NCI-H446 (cell line): Measurements from ENCODE around the gene HDAC4.
"Not testable (repeated sequence)": the region's sequence is repeated elsewhere in the genome, so short reads cannot be mapped to it uniquely, and the experiment has no call there.

Source experiments
- DNase-seq, 2 experiments: peaks; one replicate each; lab custom pipeline; 2025; lab: John Stamatoyannopoulos, UW

HDAC4 gene

DNA sequence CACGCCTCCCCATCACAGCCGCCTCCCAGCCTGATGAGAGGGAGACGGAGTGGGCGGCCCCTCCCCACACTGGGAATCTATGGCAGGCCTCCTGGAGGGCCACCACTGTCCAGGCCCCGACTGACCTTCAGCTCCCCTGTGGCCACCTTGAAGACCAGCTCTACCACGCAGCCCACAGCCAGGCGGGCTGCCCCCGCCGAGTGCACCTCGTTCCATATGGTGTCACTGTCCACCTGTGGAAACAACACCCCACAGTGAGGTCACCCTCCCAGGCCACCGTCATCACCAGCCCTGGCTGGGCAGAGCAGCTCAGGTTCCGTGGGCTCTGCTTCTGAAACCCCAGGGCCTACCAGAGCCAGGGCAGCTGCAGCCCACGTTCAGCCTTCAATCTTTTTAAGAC, 310.9 kb downstream of the HDAC4 start:
- DNase-seq, result no peak

DNA sequence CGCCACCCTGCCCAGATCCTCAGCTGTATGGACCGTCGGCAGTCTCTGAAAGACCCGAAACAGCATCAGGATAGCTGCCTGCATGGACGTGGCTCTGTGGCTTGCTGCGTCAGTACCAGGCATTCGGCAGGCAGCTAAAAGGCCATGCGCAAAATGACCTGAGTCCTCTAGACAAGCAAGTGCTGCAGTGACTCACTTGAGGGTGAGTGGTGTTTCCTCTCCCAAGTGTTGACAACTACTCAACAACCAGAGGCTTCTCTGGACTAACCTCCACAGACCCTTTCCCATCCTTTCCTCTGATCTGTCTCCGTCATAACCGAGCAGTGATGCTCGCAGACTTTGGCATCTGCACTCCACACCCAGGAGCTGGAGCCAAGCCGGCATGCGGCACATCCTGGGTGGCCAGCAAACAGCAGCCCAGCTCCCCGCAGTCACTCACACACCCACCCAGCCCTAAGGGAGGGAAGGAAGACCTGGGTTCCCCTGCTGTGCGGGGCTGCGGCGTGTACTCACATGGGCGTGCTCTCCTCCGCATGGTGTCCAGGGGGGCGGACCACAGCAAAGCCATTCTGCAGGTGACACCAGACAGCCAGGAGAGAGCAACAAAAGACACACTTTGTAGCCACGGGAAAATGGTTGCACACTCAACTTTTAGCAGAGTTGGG, 313.6 kb downstream of the HDAC4 start:
- DNase-seq, result no peak

DNA sequence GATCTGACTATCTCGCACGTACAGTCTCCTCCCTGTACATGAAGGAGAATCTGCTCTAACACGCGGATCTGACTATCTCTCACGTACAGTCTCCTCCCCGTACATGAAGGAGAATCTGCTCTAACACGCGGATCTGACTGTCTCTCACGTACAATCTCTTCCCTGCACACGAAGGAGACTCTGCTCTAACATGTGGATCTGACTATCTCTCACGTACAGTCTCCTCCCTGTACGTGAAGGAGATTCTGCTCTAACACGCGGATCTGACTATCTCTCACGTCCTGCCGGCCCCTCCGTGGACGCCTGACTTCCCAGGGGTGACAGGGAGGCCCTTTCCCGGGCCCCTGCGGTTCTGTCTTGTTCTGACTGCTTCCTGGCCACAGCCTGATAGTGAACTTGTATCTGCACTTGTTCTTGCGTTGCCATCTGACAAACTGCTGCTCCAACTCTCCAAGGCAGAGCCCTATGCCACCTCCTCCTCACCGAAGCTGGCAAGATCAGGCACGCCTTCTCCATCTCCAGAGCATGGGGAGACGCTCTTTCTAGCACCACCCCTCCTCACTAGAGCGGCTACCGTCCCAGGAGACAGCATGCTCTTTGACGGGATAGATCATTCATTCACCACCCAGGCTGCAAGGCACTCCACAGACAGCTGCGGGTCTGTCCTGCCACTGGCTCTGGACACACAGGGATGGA, 314.3 kb downstream of the HDAC4 start:
- no peak for DNase-seq

DNA sequence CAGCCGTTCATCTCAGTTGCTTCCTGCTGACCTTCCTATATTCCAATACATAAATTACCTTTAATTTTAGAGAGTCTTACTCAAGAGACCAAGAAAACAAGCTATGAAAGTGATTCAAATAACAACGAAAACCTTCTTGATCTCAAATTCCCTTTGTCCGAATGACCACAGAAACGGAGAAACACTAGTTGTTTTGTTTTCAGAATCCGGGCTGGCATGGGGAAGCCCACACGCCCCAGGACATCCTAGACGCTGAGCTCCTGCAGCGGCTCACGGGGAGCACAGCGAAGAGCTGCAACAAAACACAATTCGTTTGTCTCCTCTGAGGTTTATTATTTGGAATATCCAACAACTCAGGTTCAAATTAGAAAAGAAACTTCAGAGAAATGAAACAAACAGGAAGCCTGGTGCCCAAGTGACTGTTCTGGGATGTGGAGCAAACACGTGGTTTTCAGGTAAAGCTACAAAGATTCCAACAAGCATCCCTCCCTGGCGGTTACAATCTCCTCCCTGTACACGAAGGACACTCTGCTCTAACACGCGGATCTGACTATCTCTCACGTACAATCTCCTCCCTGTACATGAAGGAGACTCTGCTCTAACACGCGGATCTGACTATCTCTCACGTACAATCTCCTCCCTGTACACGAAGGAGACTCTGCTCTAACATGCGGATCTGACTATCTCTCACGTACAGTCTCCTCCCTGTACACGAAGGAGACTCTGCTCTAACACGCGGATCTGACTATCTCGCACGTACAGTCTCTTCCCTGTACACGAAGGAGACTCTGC, 315.4 kb downstream of the HDAC4 start:
- DNase-seq, result no peak

DNA sequence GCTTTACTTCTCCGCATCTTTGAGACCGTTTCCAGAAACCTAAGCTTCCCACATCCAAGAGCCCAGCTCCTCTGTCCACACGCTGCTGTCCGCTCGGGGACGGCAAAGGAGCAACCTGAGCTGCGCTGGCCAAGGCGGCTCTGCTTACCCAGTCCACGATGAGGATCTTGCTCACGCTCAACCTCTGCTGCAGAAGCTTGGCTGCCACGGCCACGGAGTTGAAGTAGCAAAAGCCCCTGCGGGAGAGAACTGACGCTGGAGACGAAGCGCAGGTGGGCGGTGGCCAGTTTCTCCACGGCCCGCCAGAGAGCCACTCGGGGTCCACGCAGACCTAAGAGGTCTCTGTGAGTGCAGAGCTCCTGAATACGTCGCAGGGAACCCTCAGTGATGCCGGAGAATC, 316.8 kb downstream of the HDAC4 start:
- DNase-seq, result no peak

DNA sequence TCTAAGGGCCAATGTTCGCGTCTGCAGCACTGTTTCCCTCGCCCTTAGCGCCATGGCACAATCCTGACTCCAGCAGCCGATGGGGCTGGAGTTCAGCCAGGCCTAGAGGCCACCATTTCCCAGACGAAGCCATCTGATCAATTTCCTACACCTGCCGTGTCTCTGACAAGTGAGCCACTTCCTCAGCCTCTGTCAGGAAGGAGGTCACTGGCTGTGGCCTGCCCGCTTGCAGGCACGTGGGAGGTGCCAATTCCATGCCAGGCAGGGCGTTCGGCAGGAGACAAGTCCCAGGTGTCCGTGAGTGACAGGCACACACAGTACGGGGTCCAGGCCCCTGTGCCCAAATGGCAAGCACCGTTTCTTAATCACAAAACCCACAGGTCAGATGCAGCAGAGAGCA, 318.4 kb downstream of the HDAC4 start:
- no peak for DNase-seq

DNA sequence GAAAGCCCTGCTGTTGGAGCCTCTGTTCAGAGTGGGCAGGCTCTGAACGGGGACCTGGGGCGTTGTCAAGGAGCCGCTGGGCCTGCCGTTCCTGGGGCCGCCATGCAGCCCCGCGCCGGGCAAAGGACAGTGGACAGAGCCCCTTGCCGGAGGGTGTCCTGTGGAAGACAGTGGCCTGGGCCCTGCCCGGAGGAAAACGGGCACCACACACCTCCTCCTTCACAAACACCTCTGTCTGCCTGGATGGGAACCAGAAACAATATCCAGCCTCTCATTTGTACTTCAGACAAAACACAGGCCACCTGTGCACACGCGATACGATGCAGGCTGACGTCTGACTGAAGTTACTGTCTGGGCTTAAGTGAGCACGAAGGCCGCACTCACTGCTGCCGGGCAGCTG, 319.2 kb downstream of the HDAC4 start:
- DNase-seq, result no peak

DNA sequence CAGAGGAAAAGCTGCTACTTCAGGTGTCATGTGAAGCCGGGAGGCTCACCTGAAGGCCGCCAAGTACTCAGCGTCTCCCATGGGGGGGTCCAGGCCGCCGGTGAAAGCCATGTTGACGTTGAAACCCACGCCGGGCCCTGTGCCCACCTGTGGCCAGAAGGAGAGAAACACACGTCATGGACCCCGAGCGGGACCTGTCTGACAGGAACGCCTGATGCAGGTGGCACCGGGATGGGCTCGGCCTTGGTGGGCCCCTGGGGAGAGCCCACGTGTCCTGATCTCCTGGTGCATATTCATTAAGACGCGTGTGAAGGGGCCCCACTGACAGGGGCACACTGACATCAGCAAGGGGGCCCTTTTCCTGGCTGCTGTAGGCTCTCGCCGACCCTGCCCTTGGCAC, 319.8 kb downstream of the HDAC4 start:
- DNase-seq, result no peak

DNA sequence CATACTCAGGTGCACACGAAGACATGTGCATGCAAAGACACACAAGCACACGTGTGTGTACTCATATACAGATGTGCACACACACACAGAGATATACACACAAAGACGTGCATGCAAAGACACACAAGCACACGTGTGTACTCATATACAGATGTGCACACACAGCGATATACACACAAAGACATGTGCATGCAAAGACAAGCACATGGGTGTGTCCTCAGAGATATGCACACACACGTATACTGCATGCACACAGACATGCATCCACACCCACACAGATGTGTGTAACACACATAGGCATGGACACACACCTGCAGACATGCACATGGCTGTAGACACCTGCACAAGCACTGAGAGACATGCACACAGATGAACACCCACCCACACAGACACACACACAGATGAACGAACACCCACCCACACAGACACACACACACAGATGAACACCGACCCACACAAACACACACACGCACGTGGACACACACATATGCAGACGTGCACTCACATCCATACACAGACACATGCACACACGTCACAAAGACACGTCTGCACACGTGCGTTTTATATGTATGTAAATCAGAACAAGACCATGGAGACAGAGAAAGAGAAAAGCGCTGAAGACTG, 321.0 kb downstream of the HDAC4 start:
- DNase-seq, result no peak

DNA sequence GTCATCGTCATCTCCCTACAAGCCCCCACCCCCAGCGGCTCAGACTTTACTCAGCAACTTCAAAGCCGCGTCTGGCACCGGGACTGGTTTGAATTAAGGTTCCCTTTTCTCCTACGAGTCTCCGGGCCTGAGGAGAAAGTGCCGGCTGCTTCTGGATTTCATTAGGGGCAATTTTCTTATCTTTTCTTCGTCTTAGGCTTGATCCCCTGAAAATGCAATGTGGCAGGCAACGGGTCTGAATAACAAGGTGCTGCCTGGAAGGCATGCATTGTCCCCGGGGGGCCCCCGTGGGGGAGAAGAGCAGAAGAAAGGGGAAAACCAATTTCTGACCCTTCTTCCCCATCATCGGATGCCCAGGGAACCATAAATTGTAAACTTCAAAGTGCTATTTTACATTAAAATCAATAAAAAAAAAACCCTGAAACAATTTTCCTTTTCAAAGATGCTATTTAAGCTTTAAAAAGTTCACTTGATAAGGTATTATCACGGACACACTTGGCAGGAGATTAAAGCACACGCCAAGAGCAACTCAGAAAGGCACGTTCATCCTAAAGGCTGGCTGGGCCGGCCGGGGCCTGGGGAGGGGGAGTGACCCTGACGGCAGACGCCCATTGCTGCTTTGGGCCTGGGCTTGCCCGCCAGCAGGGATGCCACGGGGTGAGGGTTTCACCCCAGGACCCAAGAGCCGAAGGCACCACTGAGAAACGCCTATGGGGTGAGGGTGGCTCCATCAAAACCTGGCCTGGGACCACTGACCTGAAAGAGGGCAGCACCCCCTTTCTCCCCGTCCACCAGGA, 322.5 kb downstream of the HDAC4 start:
- no peak for DNase-seq

DNA sequence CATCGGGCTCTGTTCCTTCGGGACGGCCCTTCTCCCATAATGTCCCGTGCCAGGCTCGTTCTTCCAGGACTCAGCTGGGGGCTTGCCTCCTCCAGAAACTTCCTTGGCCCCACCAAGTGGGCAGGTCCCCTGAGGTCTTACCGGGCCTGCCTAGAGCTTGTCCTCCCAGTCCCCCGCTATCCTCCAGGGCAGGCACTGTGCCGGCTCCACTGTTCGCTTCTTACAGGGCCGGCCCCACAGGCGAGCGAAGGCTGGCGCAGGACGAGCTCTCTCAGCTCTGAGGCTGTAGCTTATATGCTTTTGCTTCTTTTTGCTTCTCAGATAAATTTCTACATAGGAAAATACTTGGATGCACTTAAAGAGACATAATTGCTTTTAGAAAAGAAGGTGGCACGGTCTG, 323.6 kb downstream of the HDAC4 start:
- no peak for DNase-seq

DNA sequence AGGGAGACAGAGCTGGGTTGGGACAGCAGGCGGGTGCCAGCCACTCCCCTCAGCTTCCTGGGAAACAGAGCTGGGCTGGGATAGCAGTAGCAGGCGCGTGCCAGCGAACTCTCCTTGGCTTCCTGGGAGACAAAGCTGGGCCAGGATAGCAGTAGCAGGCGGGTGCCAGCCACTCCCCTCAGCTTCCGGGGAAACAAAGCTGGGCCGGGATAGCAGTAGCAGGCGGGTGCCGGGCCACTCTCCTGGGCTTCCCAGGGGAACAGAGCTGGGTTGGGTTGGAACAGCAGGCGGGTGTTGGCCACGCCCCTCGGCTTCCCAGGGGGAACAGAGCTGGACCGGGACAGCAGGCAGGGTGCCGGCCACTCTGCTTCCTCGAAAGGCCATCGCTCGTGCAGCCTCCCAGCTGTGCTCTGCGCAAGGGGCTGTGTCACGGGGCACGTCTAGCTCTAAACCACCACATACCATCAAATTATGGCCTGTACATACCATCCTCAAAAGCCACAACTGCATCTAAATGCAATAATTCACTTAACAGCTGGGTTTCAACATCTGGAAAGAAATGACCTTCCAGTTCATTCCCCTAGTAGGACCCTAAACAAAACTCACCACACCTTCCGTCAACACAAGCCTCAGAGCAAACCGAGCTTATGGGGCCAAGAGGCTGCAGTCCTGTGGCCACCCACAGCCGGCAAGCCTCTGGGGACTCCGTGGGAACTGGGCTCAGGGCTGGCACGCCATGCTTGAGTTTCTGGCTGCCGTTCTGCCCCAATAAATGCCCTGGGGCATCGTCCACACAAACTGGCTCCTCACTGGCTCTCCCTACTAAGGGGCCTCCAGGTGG, 324.7 kb downstream of the HDAC4 start:
- DNase-seq, result no peak

DNA sequence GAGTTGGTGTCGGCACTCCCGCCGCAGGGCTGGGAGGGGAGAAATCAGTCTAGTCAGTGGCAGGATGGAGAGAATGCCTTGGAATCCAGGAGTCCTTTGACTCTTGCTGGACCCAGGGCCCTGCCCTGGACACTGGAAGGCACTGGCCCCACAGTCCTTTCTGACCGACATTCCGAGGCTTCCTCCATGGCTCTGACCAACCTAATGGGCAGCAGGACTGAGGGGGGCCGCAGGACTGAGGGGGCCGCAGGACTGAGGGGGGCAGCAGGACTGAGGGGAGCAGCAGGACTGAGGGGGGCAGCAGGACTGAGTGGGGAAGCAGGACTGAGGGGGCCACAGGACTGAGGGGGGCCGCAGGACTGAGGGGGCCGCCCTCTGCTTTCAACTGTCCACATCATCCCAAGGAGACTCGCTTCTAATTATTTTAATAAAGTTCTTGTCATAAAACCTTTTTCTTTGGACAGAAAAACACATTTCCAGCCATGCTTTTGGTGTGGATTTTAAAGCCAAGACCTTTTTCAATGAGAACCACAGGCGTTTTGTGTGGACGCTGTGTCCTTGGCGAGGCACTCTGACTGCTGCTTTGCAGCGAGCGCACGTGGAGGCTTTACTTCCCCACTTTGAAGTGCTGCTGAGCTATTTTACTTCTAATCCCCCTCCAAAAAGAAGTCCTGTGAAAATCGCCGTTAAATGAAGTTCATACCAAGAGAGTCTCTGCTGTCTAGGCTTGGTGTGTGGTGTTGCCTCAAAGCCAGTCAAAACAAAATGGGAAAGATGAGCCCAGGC, 326.9 kb downstream of the HDAC4 start:
- DNase-seq, result no peak

DNA sequence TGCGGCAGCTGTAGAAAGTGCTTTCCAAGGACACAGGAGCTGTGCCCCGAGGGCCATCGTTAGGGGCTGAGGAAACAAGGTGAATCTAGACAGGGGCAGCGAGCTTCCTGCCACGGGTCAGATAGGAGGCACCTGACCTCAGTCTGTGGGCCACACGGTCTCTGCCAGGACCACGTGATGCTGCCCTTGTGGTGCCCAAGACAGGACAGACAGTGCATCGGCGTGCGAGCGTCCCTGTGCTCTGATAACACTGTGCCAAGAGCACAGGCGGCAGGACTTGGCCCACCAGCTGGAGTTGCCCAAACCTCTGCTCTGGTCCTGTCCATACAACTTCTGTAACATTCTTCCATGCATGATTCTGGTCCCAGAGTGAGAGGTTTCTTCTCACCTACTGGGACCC, 327.6 kb downstream of the HDAC4 start:
- no peak for DNase-seq

DNA sequence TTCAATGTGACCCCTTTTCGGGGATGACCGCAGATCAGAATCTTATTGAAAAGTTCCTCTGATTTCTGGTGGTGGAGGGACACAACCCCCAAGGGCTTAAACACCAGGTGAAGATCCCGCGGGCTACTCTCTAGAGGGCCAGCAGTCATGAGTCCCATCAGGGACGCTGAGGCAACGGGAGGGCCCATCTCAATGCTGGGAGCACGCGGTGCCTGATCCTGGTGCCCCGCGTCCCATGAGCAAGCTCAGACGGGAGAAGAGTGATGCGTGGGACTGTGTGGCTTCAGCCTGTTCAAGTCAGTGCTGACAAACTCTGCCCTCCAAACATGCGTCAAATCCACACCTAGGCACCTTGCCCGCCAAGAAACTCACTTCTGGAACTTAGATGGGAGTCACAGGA, 328.0 kb downstream of the HDAC4 start:
- no peak for DNase-seq

DNA sequence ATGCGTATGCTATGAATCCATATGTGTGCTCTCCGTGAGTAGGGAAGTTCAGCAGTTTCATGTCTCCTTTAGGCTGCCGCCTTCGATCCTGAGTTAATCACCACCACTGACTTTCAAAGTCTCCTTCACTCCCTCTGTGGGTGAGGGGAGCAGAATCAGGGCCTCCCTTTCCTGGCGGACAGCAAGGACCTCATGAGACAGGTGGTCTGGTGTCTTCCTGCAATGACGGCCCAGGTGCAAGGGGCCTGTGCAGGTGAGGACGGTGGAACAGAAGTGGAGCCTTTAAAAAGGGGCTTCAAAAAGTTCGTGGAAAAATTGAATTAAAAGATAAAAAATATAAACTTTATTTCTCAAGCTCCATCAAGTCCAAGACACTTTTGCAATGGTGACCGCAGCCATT, 330.4 kb downstream of the HDAC4 start:
- DNase-seq, result no peak

DNA sequence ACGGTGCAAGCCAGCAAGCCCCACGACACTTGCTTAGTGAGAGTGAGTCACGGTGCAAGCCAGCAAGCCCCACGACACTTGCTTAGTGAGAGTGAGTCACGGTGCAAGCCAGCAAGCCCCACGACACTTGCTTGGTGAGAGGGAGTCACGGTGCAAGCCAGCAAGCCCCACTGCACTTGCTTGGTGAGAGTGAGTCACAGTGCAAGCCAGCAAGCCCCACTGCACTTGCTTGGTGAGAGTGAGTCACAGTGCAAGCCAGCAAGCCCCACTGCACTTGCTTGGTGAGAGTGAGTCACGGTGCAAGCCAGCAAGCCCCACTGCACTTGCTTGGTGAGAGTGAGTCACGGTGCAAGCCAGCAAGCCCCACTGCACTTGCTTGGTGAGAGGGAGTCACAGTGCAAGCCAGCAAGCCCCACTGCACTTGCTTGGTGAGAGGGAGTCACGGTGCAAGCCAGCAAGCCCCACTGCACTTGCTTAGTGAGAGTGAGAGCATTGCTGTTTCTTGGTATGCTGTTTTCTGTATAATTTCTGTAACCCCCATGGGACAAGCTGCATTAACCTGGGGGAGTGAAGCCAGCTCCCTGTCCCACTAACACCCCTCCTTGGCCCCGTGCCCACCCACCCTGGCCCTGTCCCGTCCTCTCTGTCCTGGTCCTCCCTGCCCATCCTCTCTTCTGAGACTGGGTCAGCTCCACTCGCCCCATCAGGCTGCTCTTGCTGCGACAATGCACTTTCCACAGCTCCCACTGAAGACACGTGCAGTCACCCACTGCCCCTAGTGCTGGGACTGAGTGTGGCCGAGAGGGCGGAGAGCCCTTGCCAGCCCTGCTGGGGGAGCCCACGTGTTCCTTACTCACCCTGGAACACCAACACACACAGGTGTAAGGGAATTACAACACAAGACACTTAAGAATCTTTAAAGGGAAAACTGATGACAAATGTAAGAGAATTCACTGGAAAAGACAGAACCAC, 331.2 kb downstream of the HDAC4 start:
- not testable (repeated sequence) for DNase-seq

DNA sequence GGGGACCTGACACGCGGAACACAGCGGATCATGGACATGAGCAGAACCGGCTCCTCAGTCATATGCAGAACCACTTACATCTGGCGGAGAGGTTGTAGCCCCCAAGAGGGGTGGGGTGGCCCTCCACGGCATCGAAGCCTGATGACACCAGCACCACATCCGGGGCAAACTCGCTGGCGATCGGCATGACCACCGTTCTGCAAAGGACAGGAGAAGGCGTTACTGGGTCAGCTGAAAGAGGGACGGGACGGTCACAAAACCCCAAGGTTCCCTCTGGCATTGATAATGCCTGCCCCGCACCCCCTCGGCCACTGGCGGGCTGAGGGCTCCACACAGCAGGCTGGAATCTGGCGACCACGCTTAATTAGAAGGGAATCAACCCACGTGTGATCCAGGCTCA, 332.4 kb downstream of the HDAC4 start:
- no peak for DNase-seq
